ENCODE measurements around the gene FAM50A. TPM values are rescaled to one million over a fixed set of nuclear protein-coding genes. Genes with fewer than 3 reads are reported as not detected.

FAM50A gene
- total RNA-seq, 1 experiment from 2014 or later, result 57.4 TPM

DNA sequence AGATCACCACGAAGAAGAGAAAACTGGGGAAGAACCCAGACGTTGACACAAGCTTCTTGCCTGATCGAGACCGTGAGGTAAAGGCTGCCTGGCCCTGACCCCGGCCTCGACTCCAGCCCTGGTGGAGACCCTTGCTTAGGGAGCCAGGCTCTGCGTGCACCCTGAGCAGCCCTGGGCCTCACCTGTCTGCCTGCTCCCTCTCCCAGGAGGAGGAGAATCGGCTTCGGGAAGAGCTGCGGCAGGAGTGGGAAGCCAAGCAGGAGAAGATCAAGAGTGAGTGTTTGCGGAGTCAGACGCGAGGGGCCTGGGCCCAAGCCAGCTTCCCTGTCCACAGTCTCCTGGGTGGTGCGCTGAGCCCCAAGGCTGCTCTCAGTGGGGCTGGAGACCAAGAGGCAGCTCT, 4.5 kb downstream of the FAM50A start:
- Histone ChIP-seq H3K23ac (ENCODE audit: insufficient read length, low read depth, low read length) (no peak overlapping the region), H2AK5ac (ENCODE audit: insufficient read length, low read length) (no peak overlapping the region), H2BK20ac (ENCODE audit: low read depth, low read length, poor library complexity, severe bottlenecking) (no peak overlapping the region), H3K23me2 (ENCODE audit: insufficient read length, low read depth, low read length, poor library complexity, severe bottlenecking) (peaks cover 2% of the 10 kb centered on the region), H3K9ac (ENCODE audit: extremely low read depth, insufficient read length, low read length) (no peak overlapping the region), H2BK15ac (ENCODE audit: low read depth, low read length) (no peak overlapping the region), H3K27ac (ENCODE audit: insufficient read length, low read depth, low read length) (no peak overlapping the region), H3K14ac (ENCODE audit: insufficient read depth, low read length) (no peak overlapping the region), H3K9me3 (ENCODE audit: control insufficient read depth, low read depth, low read length) (peaks cover 30% of the 10 kb centered on the region), H4K8ac (replicated peaks; ENCODE audit: insufficient read length, low read depth, low read length) (no peak overlapping the region), H2BK12ac (ENCODE audit: insufficient read length, low read depth, low read length) (no peak overlapping the region), H4K91ac (ENCODE audit: insufficient read length, low read depth, low read length) (no peak overlapping the region), H3K4ac (ENCODE audit: low read depth, low read length) (no peak overlapping the region), H2BK5ac (ENCODE audit: insufficient read length, low read length) (no peak overlapping the region), H3K79me1 (ENCODE audit: insufficient read depth, low read depth, low read length, poor library complexity, severe bottlenecking) (no peaks in the 10 kb centered on the region), H3K4me1 (ENCODE audit: insufficient read depth, low read length) (no peaks in the 10 kb centered on the region), H3K4me2 (ENCODE audit: insufficient read depth, insufficient read length, low read length) (no peak overlapping the region), H4K20me1 (ENCODE audit: control insufficient read depth, insufficient read depth, insufficient read length) (no peaks in the 10 kb centered on the region), H2BK120ac (ENCODE audit: low read depth, low read length, poor library complexity, severe bottlenecking) (no peak overlapping the region), H3K56ac (ENCODE audit: insufficient read length, low read depth, low read length) (no peak overlapping the region), H3K27me3 (ENCODE audit: insufficient read depth, low read length) (no peaks in the 10 kb centered on the region), H4K5ac (ENCODE audit: insufficient read length, low read depth, low read length) (no peak overlapping the region), H2AFZ (ENCODE audit: low read length) (no peak overlapping the region), H3K18ac (ENCODE audit: insufficient read length, low read depth, low read length) (no peak overlapping the region), H3K79me2 (ENCODE audit: insufficient read depth, low read length) (no peaks in the 10 kb centered on the region), H3T11ph (ENCODE audit: low read length) (no peak overlapping the region)
- no CpG with 5 or more reads among the region's 14 CpGs for WGBS (ENCODE audit: extremely low coverage, insufficient read length, low lambda C conversion rate)
- Mint-ChIP-seq H3K36me3 (ENCODE audit: insufficient read depth in 1 of 3, low read depth in 3 of 3) (peaks cover 28 to 58% (median 49%) of the 10 kb centered on the region in 3 experiments), H3K4me1 (peaks cover under 1% of the 10 kb centered on the region in 2 experiments; a peak in 2 of 4 replicates), H3K27ac (no peak overlapping the region), H3K27me3 (ENCODE audit: low read depth) (no peaks in the 10 kb centered on the region; the same call in none of the 2 replicates), H3K9me3 (peaks cover 57 to 81% of the 10 kb centered on the region in 2 experiments), H3K4me3 (no peak overlapping the region)
- TF ChIP-seq, protein P1, sequence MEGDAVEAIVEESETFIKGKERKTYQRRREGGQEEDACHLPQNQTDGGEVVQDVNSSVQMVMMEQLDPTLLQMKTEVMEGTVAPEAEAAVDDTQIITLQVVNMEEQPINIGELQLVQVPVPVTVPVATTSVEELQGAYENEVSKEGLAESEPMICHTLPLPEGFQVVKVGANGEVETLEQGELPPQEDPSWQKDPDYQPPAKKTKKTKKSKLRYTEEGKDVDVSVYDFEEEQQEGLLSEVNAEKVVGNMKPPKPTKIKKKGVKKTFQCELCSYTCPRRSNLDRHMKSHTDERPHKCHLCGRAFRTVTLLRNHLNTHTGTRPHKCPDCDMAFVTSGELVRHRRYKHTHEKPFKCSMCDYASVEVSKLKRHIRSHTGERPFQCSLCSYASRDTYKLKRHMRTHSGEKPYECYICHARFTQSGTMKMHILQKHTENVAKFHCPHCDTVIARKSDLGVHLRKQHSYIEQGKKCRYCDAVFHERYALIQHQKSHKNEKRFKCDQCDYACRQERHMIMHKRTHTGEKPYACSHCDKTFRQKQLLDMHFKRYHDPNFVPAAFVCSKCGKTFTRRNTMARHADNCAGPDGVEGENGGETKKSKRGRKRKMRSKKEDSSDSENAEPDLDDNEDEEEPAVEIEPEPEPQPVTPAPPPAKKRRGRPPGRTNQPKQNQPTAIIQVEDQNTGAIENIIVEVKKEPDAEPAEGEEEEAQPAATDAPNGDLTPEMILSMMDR (conservative IDR thresholded peaks at IDR 0.05), result no peak
- no peak for DNase-seq
